Measurements from ENCODE around the gene MPV17. TPM values are rescaled to one million over a fixed set of nuclear protein-coding genes. Genes with fewer than 3 reads are reported as not detected.

Gene MPV17
- total and polyA plus RNA-seq, 12 donors: 96.8 to 568 (median 165) TPM

DNA sequence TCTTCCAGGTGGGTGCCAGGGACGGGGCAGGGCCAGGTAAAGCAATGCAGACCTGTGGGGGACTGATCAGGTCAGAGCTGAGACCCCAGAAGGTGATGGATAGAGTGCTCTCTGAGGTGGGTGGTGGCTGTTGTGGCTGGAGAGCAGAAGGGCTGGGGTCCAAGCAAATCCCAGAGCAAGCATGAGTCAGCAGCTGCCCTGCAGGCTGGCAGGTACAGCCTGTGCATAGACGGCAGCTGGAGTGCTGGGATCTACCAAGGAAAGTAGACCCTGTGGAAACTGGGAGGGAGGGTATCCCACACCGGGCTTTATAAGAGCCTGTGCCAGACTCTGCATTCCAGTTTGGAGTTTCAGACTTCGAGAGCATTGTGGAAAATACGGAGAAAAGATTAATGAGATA is 40.0 kb downstream of the MPV17 start:
- H3K27me3 ChIP-seq: no peaks in the 10 kb centered on the region
- WGBS, 4 donors: 40 to 47% (median 43%) methylated on average over 4 to 5 of the region's 5 CpGs
- peaks cover 18 to 34% of the 10 kb centered on the region in 2 donors for H3K4me1 ChIP-seq (replicated peaks in 1 of 2)
- no peaks in the 10 kb centered on the region for H3K36me3 ChIP-seq (replicated peaks in 1 of 2)
- H3K9me3 ChIP-seq (replicated peaks in 1 of 3): no peaks in the 10 kb centered on the region
- peak overlapping the region in 3 of 5 donors; percentile 60 to 82 (median 71) for H3K27ac ChIP-seq
- peak in 3 of 7 donors; percentile 45 to 60 (median 59) for DNase-seq
- TF ChIP-seq POLR2A (IDR thresholded peaks at IDR 0.05): no peak
- TF ChIP-seq, protein P1, sequence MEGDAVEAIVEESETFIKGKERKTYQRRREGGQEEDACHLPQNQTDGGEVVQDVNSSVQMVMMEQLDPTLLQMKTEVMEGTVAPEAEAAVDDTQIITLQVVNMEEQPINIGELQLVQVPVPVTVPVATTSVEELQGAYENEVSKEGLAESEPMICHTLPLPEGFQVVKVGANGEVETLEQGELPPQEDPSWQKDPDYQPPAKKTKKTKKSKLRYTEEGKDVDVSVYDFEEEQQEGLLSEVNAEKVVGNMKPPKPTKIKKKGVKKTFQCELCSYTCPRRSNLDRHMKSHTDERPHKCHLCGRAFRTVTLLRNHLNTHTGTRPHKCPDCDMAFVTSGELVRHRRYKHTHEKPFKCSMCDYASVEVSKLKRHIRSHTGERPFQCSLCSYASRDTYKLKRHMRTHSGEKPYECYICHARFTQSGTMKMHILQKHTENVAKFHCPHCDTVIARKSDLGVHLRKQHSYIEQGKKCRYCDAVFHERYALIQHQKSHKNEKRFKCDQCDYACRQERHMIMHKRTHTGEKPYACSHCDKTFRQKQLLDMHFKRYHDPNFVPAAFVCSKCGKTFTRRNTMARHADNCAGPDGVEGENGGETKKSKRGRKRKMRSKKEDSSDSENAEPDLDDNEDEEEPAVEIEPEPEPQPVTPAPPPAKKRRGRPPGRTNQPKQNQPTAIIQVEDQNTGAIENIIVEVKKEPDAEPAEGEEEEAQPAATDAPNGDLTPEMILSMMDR (IDR thresholded peaks at IDR 0.05): no peak
- intact Hi-C loops (cut with DNase I): no loop called here
- H3K4me3 ChIP-seq: peak overlapping the region in 1 of 4 donors; percentile 10

GRCh38 chr2:27281855-27282559 is 40.9 kb downstream of the MPV17 start, which contains the start of gene TRIM54:
Gene TRIM54 (plus strand): TSS chr2:27282429. CDS start chr2:27282732, 303 bp downstream.
- no peak for TF ChIP-seq POLR2A (IDR thresholded peaks at IDR 0.05)
- TF ChIP-seq, protein P1 (IDR thresholded peaks at IDR 0.05): no peak
- peak within 1 kb of the TSS in 1 of 4 donors; percentile 10 for H3K4me3 ChIP-seq
- H3K27me3 ChIP-seq: no peaks in the 10 kb centered on the region
- DNase-seq: peak in 6 of 7 donors; percentile 54 to 80 (median 60)
- 42 to 66% (median 56%) methylated on average over 3 to 5 of the region's 5 CpGs for WGBS, 4 donors
- no peaks in the 10 kb centered on the region for H3K36me3 ChIP-seq (replicated peaks in 1 of 2)
- H3K4me1 ChIP-seq (replicated peaks in 1 of 2): peaks cover 18 to 34% of the 10 kb centered on the region in 2 donors
- intact Hi-C loops (cut with DNase I): no loop called here
- peak within 1 kb of the TSS in 4 of 5 donors; percentile 48 to 82 (median 66) for H3K27ac ChIP-seq
- H3K9me3 ChIP-seq (replicated peaks in 1 of 3): no peaks in the 10 kb centered on the region

- Histone ChIP-seq H3K9me3 (replicated peaks in 1 of 3) (no peaks in the 10 kb centered on the region), H3K4me1 (replicated peaks in 1 of 2) (peaks cover 18 to 34% of the 10 kb centered on the region in 2 donors), H3K36me3 (replicated peaks in 1 of 2) (no peaks in the 10 kb centered on the region), H3K27me3 (no peaks in the 10 kb centered on the region), H3K27ac (peak overlapping the region in 4 of 5 donors; percentile 48 to 82 (median 66)), H3K4me3 (no peak overlapping the region)
- TF ChIP-seq, protein P1 (IDR thresholded peaks at IDR 0.05): no peak
- TF ChIP-seq POLR2A (IDR thresholded peaks at IDR 0.05): no peak
- intact Hi-C loops (cut with DNase I): no loop called here
- WGBS, 4 donors: 67 to 81% (median 77%) methylated on average over 3 of the region's 3 CpGs
- no peak for DNase-seq
These were observed 41.5 kb downstream of the MPV17 start for GRCh38 chr2:27281442-27281841.

DNA sequence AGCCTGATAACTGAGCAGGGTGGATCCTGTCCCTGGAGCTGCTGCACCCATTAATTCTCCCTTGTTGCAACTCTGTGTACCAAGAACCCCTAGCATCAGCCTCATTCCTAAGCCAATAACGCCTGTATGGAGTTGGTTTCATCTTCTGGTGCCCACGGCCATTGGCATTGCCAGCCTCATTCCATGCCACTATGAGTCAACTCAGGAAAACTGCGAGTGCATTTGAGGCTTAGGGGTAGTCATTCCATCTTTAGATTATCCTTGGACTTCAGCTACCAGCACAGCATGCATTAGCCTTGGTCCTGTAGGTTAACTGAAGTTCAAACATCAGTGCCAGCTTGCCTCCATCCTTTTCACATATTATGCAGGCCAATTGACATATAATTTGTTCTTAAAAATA is 42.1 kb downstream of the MPV17 start:
- TF ChIP-seq POLR2A (IDR thresholded peaks at IDR 0.05): no peak
- TF ChIP-seq, protein P1 (IDR thresholded peaks at IDR 0.05): no peak
- no peaks in the 10 kb centered on the region for H3K9me3 ChIP-seq (replicated peaks in 1 of 3)
- no peak overlapping the region for H3K4me3 ChIP-seq
- DNase-seq: no peak
- peaks cover 18 to 34% of the 10 kb centered on the region in 2 donors for H3K4me1 ChIP-seq (replicated peaks in 1 of 2)
- H3K36me3 ChIP-seq (replicated peaks in 1 of 2): no peaks in the 10 kb centered on the region
- intact Hi-C loops (cut with DNase I): no loop called here
- 68 to 83% (median 69%) methylated on average over 3 of the region's 3 CpGs for WGBS, 4 donors
- no peaks in the 10 kb centered on the region for H3K27me3 ChIP-seq
- H3K27ac ChIP-seq: no peak overlapping the region

All from adrenal gland (tissue), 12 donors.